Limb (tissue), 2 donors: ENCODE measurements around the gene TIMM44.

Experiments
- DNase-seq, 2 donors: peaks; one replicate each; pipeline ENCODE4 v3.0.0-alpha.2; 2016; ENCODE audit errors: extremely low spot score in 2 of 2

Gene TIMM44

DNA sequence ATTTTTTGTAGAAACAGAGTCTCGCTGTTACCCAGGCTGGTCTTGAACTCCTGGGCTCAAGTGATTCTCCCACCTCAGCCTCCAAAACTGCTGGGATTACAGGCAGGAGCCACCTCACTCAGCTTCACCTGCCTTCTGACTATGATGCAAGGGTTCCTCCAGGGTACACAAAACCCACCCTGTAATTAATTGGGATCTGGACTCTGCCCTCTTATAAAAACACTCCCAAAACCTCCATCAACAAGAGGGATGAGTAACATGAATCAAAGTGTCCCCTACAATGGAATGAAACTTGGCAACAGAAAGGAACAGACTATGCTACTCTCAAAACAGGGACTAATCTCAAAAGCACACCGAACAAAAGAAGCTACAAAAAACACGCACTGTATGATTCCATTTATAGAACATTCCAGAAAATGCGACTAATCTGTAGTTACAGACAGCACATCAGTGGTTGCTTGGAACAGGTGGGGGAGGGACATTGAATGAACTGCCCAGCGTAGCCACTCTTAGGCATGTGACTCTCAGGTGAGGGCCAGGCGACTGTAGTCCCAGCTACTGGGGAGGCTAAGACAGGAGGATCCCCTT lies 66.1 kb downstream of the TIMM44 start:
- DNase-seq, result no peak
